MM.1S (cell line): Measurements from ENCODE around the gene CEPT1.

Source experiments
- DNase-seq: peaks from one replicate; pipeline ENCODE4 v3.0.0-alpha.2; 2015
- H2AFZ ChIP-seq: fragments of 300-600 bp; sonication (generic); 2 replicates; pipeline ENCODE4 v1.6.0; 2016; ENCODE audit warnings: antibody characterized with exemption, low read length
- H3F3A ChIP-seq: fragments of 300-600 bp; sonication (generic); 2 replicates; pipeline ENCODE4 v1.6.1; 2016; ENCODE audit warnings: mild to moderate bottlenecking, antibody characterized with exemption, low read length, moderate library complexity, mixed read lengths; ENCODE audit not compliant: insufficient read depth
- H3K27ac ChIP-seq: fragments of 300-600 bp; sonication (generic); 2 replicates; pipeline ENCODE4 v1.5.1; 2016; ENCODE audit warnings: mild to moderate bottlenecking, low read length
- H3K27me3 ChIP-seq: fragments of 300-600 bp; sonication (generic); replicated peaks from 2 replicates; pipeline ENCODE4 v1.6.0; 2016; ENCODE audit warnings: low read length; ENCODE audit not compliant: insufficient read depth
- H3K36me3 ChIP-seq: fragments of 300-600 bp; sonication (generic); replicated peaks from 2 replicates; pipeline ENCODE4 v1.6.1; 2016; ENCODE audit warnings: mild to moderate bottlenecking, low read length, mixed read lengths; ENCODE audit not compliant: insufficient read depth
- H3K4me1 ChIP-seq: fragments of 300-600 bp; sonication (generic); 2 replicates; pipeline ENCODE4 v1.6.1; 2016; ENCODE audit warnings: low read length, mixed read lengths
- H3K4me2 ChIP-seq: fragments of 300-600 bp; sonication (generic); 2 replicates; pipeline ENCODE4 v1.6.0; 2016; ENCODE audit warnings: low read depth, low read length
- H3K4me3 ChIP-seq: fragments of 300-600 bp; sonication (generic); 2 replicates; pipeline ENCODE4 v1.5.1; 2016; ENCODE audit warnings: low read length, mixed read lengths
- H3K79me2 ChIP-seq: fragments of 300-600 bp; sonication (generic); 2 replicates; pipeline ENCODE4 v1.6.1; 2016; ENCODE audit warnings: mixed run types, low read length, mixed read lengths
- H3K9ac ChIP-seq: fragments of 300-600 bp; sonication (generic); 2 replicates; pipeline ENCODE4 v1.6.1; 2016; ENCODE audit warnings: low read length, mixed read lengths
- H3K9me2 ChIP-seq: fragments of 300-600 bp; sonication (generic); replicated peaks from 2 replicates; pipeline ENCODE4 v1.6.1; 2016; ENCODE audit warnings: mild to moderate bottlenecking, low read length, mixed read lengths; ENCODE audit not compliant: insufficient read depth
- H3K9me3 ChIP-seq: fragments of 300-600 bp; sonication (generic); replicated peaks from 2 replicates; pipeline ENCODE4 v1.6.1; 2016; ENCODE audit warnings: mild to moderate bottlenecking, low read length, mixed read lengths; ENCODE audit not compliant: insufficient read depth
- H4K20me1 ChIP-seq: fragments of 300-600 bp; sonication (generic); 2 replicates; pipeline ENCODE4 v1.6.1; 2016; ENCODE audit warnings: mild to moderate bottlenecking, low read length, moderate library complexity, mixed read lengths; ENCODE audit not compliant: insufficient read depth
- CTCF ChIP-seq: fragments of 300-600 bp; sonication (generic); IDR thresholded peaks from 2 replicates; pipeline ENCODE4 v1.5.1; 2016; ENCODE audit warnings: antibody characterized with exemption, low read length, mixed read lengths
- EZH2 ChIP-seq: fragments of 300-600 bp; sonication (generic); optimal IDR thresholded peaks from 2 replicates; pipeline ENCODE3; 2017; ENCODE audit warnings: low read depth, mild to moderate bottlenecking, antibody characterized with exemption, low read length, mixed read lengths
- EZH2phosphoT487 ChIP-seq: fragments of 300-600 bp; sonication (generic); IDR thresholded peaks from 2 replicates; pipeline ENCODE4 v1.6.1; 2018; ENCODE audit warnings: antibody characterized with exemption, low read length

CEPT1 gene

GRCh38 chr1:111197598-111198284, 57.7 kb downstream of the CEPT1 start:
- Histone ChIP-seq H3K4me3 (no peak overlapping the region), H4K20me1 (no peaks in the 10 kb centered on the region), H2AFZ (no peak overlapping the region), H3K4me1 (peaks cover 20% of the 10 kb centered on the region), H3K9me3 (no peaks in the 10 kb centered on the region), H3K79me2 (no peaks in the 10 kb centered on the region), H3K27me3 (no peaks in the 10 kb centered on the region), H3K36me3 (no peaks in the 10 kb centered on the region), H3K27ac (no peak overlapping the region), H3K9ac (no peak overlapping the region), H3K4me2 (no peak overlapping the region), H3K9me2 (no peaks in the 10 kb centered on the region), H3F3A (no peaks in the 10 kb centered on the region)
- DNase-seq, result no peak
- TF ChIP-seq EZH2 (no peak), CTCF (no peak)

DNA sequence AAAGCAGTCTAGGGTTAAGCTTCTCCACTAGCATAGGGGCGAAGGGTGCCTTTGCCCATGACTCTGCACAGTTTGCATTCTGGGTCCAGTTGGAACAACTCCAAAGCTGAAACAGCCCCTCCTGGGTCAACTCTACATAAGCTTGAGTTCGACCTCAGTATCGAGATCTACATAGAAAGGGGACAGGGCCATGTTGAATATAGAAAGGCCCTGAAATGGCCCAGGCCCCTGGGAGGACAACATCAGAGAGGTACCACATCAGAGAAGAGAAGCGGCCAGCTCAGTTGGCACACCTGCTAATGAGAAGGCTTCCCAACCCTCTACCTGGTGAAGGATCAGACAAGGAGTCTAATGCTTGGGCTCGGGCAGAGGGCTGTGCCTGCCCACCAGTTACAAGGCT, 58.8 kb downstream of the CEPT1 start:
- Histone ChIP-seq H3K27ac (no peak overlapping the region), H2AFZ (no peak overlapping the region), H4K20me1 (no peaks in the 10 kb centered on the region), H3K4me3 (no peak overlapping the region), H3K9me3 (no peaks in the 10 kb centered on the region), H3F3A (no peaks in the 10 kb centered on the region), H3K9ac (no peak overlapping the region), H3K79me2 (no peaks in the 10 kb centered on the region), H3K4me1 (peaks cover 21% of the 10 kb centered on the region), H3K27me3 (no peaks in the 10 kb centered on the region), H3K36me3 (no peaks in the 10 kb centered on the region), H3K9me2 (no peaks in the 10 kb centered on the region), H3K4me2 (no peak overlapping the region)
- TF ChIP-seq CTCF (no peak), EZH2 (no peak), EZH2phosphoT487 (no peak)
- DNase-seq, result no peak

DNA sequence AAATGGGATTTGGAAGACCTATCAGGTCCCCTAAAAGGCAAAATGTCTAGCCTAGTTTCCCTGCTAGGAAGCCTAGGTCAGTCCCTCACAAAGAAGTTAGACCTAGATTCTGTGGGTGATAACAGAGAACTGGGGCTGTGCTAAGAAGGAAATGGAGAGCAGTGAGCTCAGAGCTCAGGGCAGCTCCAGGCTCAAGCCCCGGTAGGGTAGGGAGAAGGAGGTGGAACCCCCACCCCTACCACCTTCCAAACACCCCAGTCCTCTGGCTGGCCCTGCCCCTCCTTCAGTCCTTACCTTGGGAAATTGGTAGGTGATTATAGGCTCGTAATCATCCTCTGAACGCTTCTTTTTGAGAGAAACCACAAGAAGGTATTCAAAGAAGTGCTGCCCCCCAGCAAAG, 59.3 kb downstream of the CEPT1 start:
- H3K9me2 ChIP-seq, result no peaks in the 10 kb centered on the region
- no peaks in the 10 kb centered on the region for H3F3A ChIP-seq
- peaks cover 21% of the 10 kb centered on the region for H3K4me1 ChIP-seq
- no peak overlapping the region for H3K9ac ChIP-seq
- H3K79me2 ChIP-seq, result no peaks in the 10 kb centered on the region
- DNase-seq, result no peak
- TF ChIP-seq EZH2phosphoT487 (no peak), EZH2 (no peak), CTCF (no peak)
- no peak overlapping the region for H3K4me2 ChIP-seq
- H4K20me1 ChIP-seq, result no peaks in the 10 kb centered on the region
- H3K9me3 ChIP-seq, result no peaks in the 10 kb centered on the region
- no peak overlapping the region for H3K27ac ChIP-seq
- no peaks in the 10 kb centered on the region for H3K27me3 ChIP-seq
- H2AFZ ChIP-seq, result no peak overlapping the region
- H3K4me3 ChIP-seq, result no peak overlapping the region
- H3K36me3 ChIP-seq, result no peaks in the 10 kb centered on the region
